Measurements from ENCODE around the gene SPATA6L.

Gene SPATA6L

DNA sequence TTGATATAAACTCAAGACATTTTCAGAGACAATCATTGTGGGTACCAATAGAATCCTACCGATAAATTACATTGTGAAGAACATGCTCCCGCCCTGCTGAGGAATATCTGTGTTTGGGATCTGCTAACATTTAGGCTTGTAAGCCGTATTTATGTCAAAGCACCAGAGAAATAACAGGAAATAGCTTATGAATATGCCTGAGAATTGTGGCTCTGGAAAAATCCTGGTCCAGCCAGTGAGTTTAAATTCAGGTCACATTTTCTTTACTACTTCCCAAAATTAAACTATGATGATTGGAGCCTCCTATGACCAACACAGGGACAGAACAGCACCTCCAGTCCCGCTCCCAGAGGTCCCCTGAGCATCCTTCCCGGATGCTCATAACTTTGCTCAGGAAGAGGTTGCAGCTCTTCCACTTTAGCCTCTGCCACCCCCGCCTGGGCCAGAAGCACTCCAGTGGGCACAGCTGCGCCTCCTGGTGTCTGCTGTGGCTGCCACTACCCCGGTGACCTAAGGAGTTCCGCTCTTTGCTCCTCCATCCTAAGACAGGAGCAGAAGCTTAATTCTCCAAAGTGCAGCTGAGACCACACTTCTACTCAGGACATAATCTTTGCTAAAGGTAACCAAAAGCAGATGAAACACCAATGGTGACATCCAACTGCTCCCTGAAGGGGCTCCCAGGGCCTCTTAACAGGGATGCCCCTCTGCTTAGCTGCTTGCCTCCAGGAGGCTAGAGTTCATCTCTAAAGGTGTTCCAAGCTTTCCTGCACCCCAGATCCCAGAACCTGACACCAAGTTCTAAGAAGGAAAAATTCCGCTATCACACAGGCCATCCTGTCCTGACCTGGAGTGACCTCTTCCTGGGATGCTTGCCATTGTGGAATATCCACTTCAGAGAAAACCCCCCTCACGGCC, 117.2 kb downstream of the SPATA6L start:
- no peak for DNase-seq
